ENCODE measurements around the gene CRYGB. TPM values are rescaled to one million over a fixed set of nuclear protein-coding genes. Genes with fewer than 3 reads are reported as not detected.
A peak's percentile ranks its signal among the peaks of the same experiment; 100 is the strongest.
"Not testable (repeated sequence)": the region's sequence is repeated elsewhere in the genome, so short reads cannot be mapped to it uniquely, and the experiment has no call there.

Gene CRYGB
- total RNA-seq, 1 donor from 2014 or later: not detected

GRCh38 chr2:208125251-208125650 lies 20.7 kb downstream of the CRYGB start:
- Histone ChIP-seq H3K36me3 (no peaks in the 10 kb centered on the region), H3K4me1 (peaks cover 7% of the 10 kb centered on the region), H3K4me3 (no peak overlapping the region), H3K27me3 (ENCODE audit: low read depth) (peaks cover 44% of the 10 kb centered on the region), H3K9me3 (replicated peaks) (no peaks in the 10 kb centered on the region), H3K27ac (replicated peaks) (no peak overlapping the region)
- intact Hi-C loops (cut with micrococcal nuclease): no loop called here
- no peak for DNase-seq
- TF ChIP-seq CTCF (IDR thresholded peaks at IDR 0.05; ENCODE audit: borderline replicate concordance): no peak

- peaks cover 44% of the 10 kb centered on the region for H3K27me3 ChIP-seq (ENCODE audit: low read depth)
- H3K36me3 ChIP-seq; intact Hi-C loops (cut with micrococcal nuclease); DNase-seq; H3K9me3 ChIP-seq (replicated peaks); H3K4me1 ChIP-seq; H3K27ac ChIP-seq (replicated peaks): not testable (repeated sequence)
- peak within 1 kb of the TSS; percentile 54 for H3K4me3 ChIP-seq
These were observed 21.8 kb downstream of the CRYGB start, which contains the start of gene CRYGD for GRCh38 chr2:208124013-208124715. Gene CRYGD (minus strand): TSS chr2:208124524. CDS start chr2:208124473, 51 bp downstream.

- no peak for DNase-seq
- no peaks in the 10 kb centered on the region for H3K36me3 ChIP-seq
These were observed 23.7 kb downstream of the CRYGB start for GRCh38 chr2:208122248-208122647.

GRCh38 chr2:208118918-208119317 lies 27.0 kb downstream of the CRYGB start:
- TF ChIP-seq CTCF (IDR thresholded peaks at IDR 0.05; ENCODE audit: borderline replicate concordance): no peak
- intact Hi-C loops (cut with micrococcal nuclease): no loop called here

More at GRCh38 chr2:208122248-208122647, 23.7 kb downstream of the CRYGB start:
- Histone ChIP-seq H3K4me3 (no peak overlapping the region), H3K9me3 (replicated peaks) (no peaks in the 10 kb centered on the region), H3K4me1 (peaks cover 7% of the 10 kb centered on the region), H3K27me3 (ENCODE audit: low read depth) (peaks cover 42% of the 10 kb centered on the region), H3K27ac (replicated peaks) (no peak overlapping the region)
- intact Hi-C loops (cut with micrococcal nuclease): no loop called here
- TF ChIP-seq CTCF (IDR thresholded peaks at IDR 0.05; ENCODE audit: borderline replicate concordance): no peak

GRCh38 chr2:208117390-208117789 lies 28.6 kb downstream of the CRYGB start:
- H3K4me3 ChIP-seq; H3K4me1 ChIP-seq; intact Hi-C loops (cut with micrococcal nuclease); DNase-seq; H3K27ac ChIP-seq (replicated peaks); H3K36me3 ChIP-seq; H3K9me3 ChIP-seq (replicated peaks): not testable (repeated sequence)
- H3K27me3 ChIP-seq (ENCODE audit: low read depth): peaks cover 35% of the 10 kb centered on the region

More at GRCh38 chr2:208118918-208119317, 27.0 kb downstream of the CRYGB start:
- Histone ChIP-seq H3K4me1 (peaks cover under 1% of the 10 kb centered on the region), H3K27ac (replicated peaks) (no peak overlapping the region), H3K36me3 (no peaks in the 10 kb centered on the region), H3K4me3 (no peak overlapping the region), H3K9me3 (replicated peaks) (no peaks in the 10 kb centered on the region), H3K27me3 (ENCODE audit: low read depth) (peaks cover 32% of the 10 kb centered on the region)
- no peak for DNase-seq

- intact Hi-C loops (cut with micrococcal nuclease): no loop called here
- Histone ChIP-seq H3K27ac (replicated peaks) (no peak overlapping the region), H3K36me3 (no peaks in the 10 kb centered on the region)
These were observed 33.0 kb downstream of the CRYGB start for GRCh38 chr2:208112969-208113368.

GRCh38 chr2:208112273-208112745 lies 33.6 kb downstream of the CRYGB start:
- H3K4me1 ChIP-seq; H3K9me3 ChIP-seq (replicated peaks); H3K36me3 ChIP-seq; intact Hi-C loops (cut with micrococcal nuclease); DNase-seq; H3K27ac ChIP-seq (replicated peaks); H3K4me3 ChIP-seq: not testable (repeated sequence)
- peaks cover 63% of the 10 kb centered on the region for H3K27me3 ChIP-seq (ENCODE audit: low read depth)

More at GRCh38 chr2:208112969-208113368, 33.0 kb downstream of the CRYGB start:
- no peak for DNase-seq
- H3K4me3 ChIP-seq: no peak overlapping the region
- TF ChIP-seq CTCF (IDR thresholded peaks at IDR 0.05; ENCODE audit: borderline replicate concordance): no peak
- H3K9me3 ChIP-seq (replicated peaks): no peaks in the 10 kb centered on the region
- H3K27me3 ChIP-seq (ENCODE audit: low read depth): peaks cover 60% of the 10 kb centered on the region
- H3K4me1 ChIP-seq: no peaks in the 10 kb centered on the region
